HCEC 1CT (cell line): ENCODE data around the gene ANKRD63.

Source experiments
- DNase-seq: peaks from one replicate; pipeline ENCODE4 v3.0.0-alpha.2; 2017

ANKRD63 gene

GRCh38 chr15:40282869-40283614 is at the start of gene ANKRD63:
Gene ANKRD63 (minus strand): TSS chr15:40283064. CDS start chr15:40282586, 478 bp downstream.
- no peak for DNase-seq

- DNase-seq: no peak
Observed at GRCh38 chr15:40332113-40332781, 49.4 kb upstream of the ANKRD63 start.

- DNase-seq: no peak
Observed at GRCh38 chr15:40331637-40332036, 48.8 kb upstream of the ANKRD63 start.

- no peak for DNase-seq
Observed at GRCh38 chr15:40331026-40331425, 48.2 kb upstream of the ANKRD63 start.

- no peak for DNase-seq
Observed at GRCh38 chr15:40330368-40330836, 47.5 kb upstream of the ANKRD63 start.

- DNase-seq: no peak
Observed at GRCh38 chr15:40329804-40330203, 46.9 kb upstream of the ANKRD63 start.

GRCh38 chr15:40328751-40329150 is 45.9 kb upstream of the ANKRD63 start:
- DNase-seq: no peak

- DNase-seq: no peak
Observed at GRCh38 chr15:40328176-40328575, 45.3 kb upstream of the ANKRD63 start.

GRCh38 chr15:40327457-40327856 is 44.6 kb upstream of the ANKRD63 start:
- no peak for DNase-seq

GRCh38 chr15:40325700-40326099 is 42.8 kb upstream of the ANKRD63 start:
- DNase-seq: no peak

- DNase-seq: no peak
Observed at GRCh38 chr15:40325188-40325587, 42.3 kb upstream of the ANKRD63 start.

- DNase-seq: no peak
Observed at GRCh38 chr15:40323953-40324937, 41.4 kb upstream of the ANKRD63 start.

- peak; percentile 92 for DNase-seq
Observed at GRCh38 chr15:40323239-40323952, 40.5 kb upstream of the ANKRD63 start, which contains the start of gene INAFM2. Gene INAFM2 (plus strand): TSS chr15:40323692. CDS start chr15:40324056, 364 bp downstream.

- no peak for DNase-seq
Observed at GRCh38 chr15:40322531-40323238, 39.8 kb upstream of the ANKRD63 start.

- peak; percentile 59 for DNase-seq
Observed at GRCh38 chr15:40320931-40321371, 38.1 kb upstream of the ANKRD63 start.

GRCh38 chr15:40320409-40320808 is 37.5 kb upstream of the ANKRD63 start:
- DNase-seq: no peak

GRCh38 chr15:40317580-40317979 is 34.7 kb upstream of the ANKRD63 start:
- no peak for DNase-seq

GRCh38 chr15:40316931-40317330 is 34.1 kb upstream of the ANKRD63 start:
- DNase-seq: no peak

GRCh38 chr15:40314723-40315276 is 31.9 kb upstream of the ANKRD63 start:
- peak; percentile 68 for DNase-seq

- DNase-seq: no peak
Observed at GRCh38 chr15:40313531-40314398, 30.9 kb upstream of the ANKRD63 start.
